HepG2 (cell line): ENCODE results near the gene OBSL1. TPM values are rescaled to one million over a fixed set of nuclear protein-coding genes. Genes with fewer than 3 reads are reported as not detected.

Experiments used
- ADNP ChIP-seq: sonication (generic); formaldehyde crosslinking; IDR thresholded peaks from 2 replicates; pipeline ENCODE4 v1.4.0; 2020; ENCODE audit warnings: missing genetic modification reagents
- BRD4 ChIP-seq: sonication (generic); formaldehyde crosslinking; IDR thresholded peaks from 2 replicates; pipeline ENCODE4 v1.4.0; 2020; ENCODE audit warnings: missing genetic modification reagents
- ELF4 ChIP-seq: sonication (generic); formaldehyde crosslinking; IDR thresholded peaks from 2 replicates; pipeline ENCODE4 v1.5.0; 2020; ENCODE audit warnings: missing genetic modification reagents, mild to moderate bottlenecking, moderate library complexity, borderline replicate concordance
- GATAD2A ChIP-seq: IDR thresholded peaks from 2 replicates; pipeline ENCODE4 v1.6.1; 2016
- RNF2 ChIP-seq: fragments of 450-650 bp; conservative IDR thresholded peaks from 2 replicates; pipeline ENCODE4 v1.6.1; 2016; ENCODE audit warnings: low read depth
- ZFP90 ChIP-seq: sonication (generic); formaldehyde crosslinking; IDR thresholded peaks from 2 replicates; pipeline ENCODE4 v1.8.0; 2022; ENCODE audit warnings: missing genetic modification reagents, mild to moderate bottlenecking, inconsistent platforms, borderline replicate concordance
- ZNF224 ChIP-seq: sonication (generic); formaldehyde crosslinking; IDR thresholded peaks from 2 replicates; pipeline ENCODE4 v1.5.0; 2020; ENCODE audit warnings: mild to moderate bottlenecking, missing genetic modification reagents
- ZNF501 ChIP-seq: sonication (generic); formaldehyde crosslinking; IDR thresholded peaks from 2 replicates; pipeline ENCODE4 v1.5.1; 2020; ENCODE audit warnings: mild to moderate bottlenecking, moderate library complexity, missing genetic modification reagents
- ZNF549 ChIP-seq: sonication (generic); formaldehyde crosslinking; IDR thresholded peaks from 2 replicates; pipeline ENCODE4 v1.5.0; 2020; ENCODE audit warnings: missing genetic modification reagents
- ZNF761 ChIP-seq: sonication (generic); formaldehyde crosslinking; conservative IDR thresholded peaks from 2 replicates; pipeline ENCODE4 v1.4.0; 2020; ENCODE audit warnings: mild to moderate bottlenecking, missing genetic modification reagents
- ZNF782 ChIP-seq: sonication (generic); formaldehyde crosslinking; IDR thresholded peaks from 2 replicates; pipeline ENCODE4 v1.4.0; 2020; ENCODE audit warnings: missing genetic modification reagents, mild to moderate bottlenecking, borderline replicate concordance
- ZNF891 ChIP-seq: sonication (generic); formaldehyde crosslinking; IDR thresholded peaks from 2 replicates; pipeline ENCODE4 v1.5.0; 2020; ENCODE audit warnings: mild to moderate bottlenecking, missing genetic modification reagents
- polyA plus RNA-seq, 8 experiments: library from polyadenylated mRNA; depleted of rRNA in 3 of 8; stranded (reverse) in 7 of 8; unstranded in 1 of 8; fragments of >200 nt; fragmentation: Illumina TruSeq in 4 of 8; extraction: Trizol in 4 of 8; gene quantifications; 2 replicates each; pipeline versions ENCODE4 v1.2.1 to v1.2.3, GENCODE V29; 2011 to 2016; ENCODE audit warnings: low read depth in 4 of 8, missing spikeins in 1 of 8, mixed read lengths in 1 of 8; ENCODE audit not compliant: insufficient read depth in 1 of 8
- total RNA-seq, 5 experiments: library from RNA; depleted of rRNA; stranded (reverse); fragments of >200 nt; fragmentation: Illumina TruSeq; extraction: Trizol; gene quantifications; 2 replicates each; pipeline ENCODE4 v1.2.3, GENCODE V29; 2016; ENCODE audit warnings: low read depth in 1 of 5
- TF ChIP-seq, protein P1 (sequence below): sonication (generic); formaldehyde crosslinking; IDR thresholded peaks from 2 replicates; pipeline ENCODE4 v1.4.0; 2020; ENCODE audit warnings: mild to moderate bottlenecking, missing genetic modification reagents
- TF ChIP-seq, protein P2 (sequence below): IDR thresholded peaks from 2 replicates; pipeline ENCODE4 v1.6.1; 2012; ENCODE audit warnings: low read length, improper control_type of control experiment
- TF ChIP-seq, protein P3 (sequence below): sonication (generic); formaldehyde crosslinking; IDR thresholded peaks from 2 replicates; pipeline ENCODE4 v1.8.0; 2022; ENCODE audit warnings: missing genetic modification reagents, mild to moderate bottlenecking, borderline replicate concordance
- TF ChIP-seq, protein P4 (sequence below): sonication (generic); formaldehyde crosslinking; IDR thresholded peaks from 2 replicates; pipeline ENCODE4 v1.5.0; 2020; ENCODE audit warnings: missing genetic modification reagents
- TF ChIP-seq, protein P5 (sequence below): sonication (generic); formaldehyde crosslinking; IDR thresholded peaks from 2 replicates; pipeline ENCODE4 v1.8.0; 2022; ENCODE audit warnings: mild to moderate bottlenecking, missing genetic modification reagents, moderate library complexity
- TF ChIP-seq, protein P6 (sequence below): IDR thresholded peaks from 2 replicates; pipeline ENCODE4 v1.6.1; 2018; ENCODE audit warnings: missing genetic modification reagents

Gene OBSL1
- total and polyA plus RNA-seq, 2 of the 13 experiments (the other 11 are each of a cell fraction or from before 2014, with no cell fraction given), result 86.7 to 218 TPM

DNA sequence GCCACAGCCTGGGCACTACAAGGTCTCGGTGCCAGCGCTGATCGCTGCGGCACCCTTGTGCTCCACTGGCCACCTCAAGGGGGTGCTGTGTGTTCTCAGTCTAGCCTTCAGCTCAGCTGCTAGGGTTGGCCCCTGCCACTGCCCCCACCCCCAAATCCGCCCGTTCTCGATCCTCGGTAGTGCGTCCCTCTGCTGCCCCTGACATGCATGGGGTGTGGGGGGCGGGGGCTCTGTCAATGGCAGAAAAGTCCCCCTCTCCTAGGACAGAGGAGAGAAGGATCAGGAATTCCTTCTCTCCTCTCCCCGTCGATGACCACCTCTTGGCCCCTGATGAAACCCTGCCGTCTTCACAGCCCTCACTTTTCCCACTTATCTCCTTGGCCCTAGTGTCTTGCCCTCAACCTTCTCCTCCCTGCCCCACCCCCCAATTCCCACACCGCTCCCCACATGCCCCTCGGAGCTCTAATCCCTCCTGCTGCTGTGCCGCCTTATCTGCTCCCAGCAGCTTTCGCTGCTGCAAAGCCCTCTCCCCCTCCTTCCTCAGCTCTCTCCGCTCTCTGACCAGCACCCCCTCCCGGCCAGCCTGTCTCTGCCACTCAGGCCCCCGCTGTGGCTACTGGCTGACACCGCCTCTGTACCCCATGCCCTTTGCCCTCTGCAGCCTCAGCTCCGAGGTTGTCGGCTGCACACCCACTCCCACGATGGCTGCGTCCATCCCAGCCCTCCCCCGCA is 61.4 kb downstream of the OBSL1 start (continued):
- TF ChIP-seq, protein P1, sequence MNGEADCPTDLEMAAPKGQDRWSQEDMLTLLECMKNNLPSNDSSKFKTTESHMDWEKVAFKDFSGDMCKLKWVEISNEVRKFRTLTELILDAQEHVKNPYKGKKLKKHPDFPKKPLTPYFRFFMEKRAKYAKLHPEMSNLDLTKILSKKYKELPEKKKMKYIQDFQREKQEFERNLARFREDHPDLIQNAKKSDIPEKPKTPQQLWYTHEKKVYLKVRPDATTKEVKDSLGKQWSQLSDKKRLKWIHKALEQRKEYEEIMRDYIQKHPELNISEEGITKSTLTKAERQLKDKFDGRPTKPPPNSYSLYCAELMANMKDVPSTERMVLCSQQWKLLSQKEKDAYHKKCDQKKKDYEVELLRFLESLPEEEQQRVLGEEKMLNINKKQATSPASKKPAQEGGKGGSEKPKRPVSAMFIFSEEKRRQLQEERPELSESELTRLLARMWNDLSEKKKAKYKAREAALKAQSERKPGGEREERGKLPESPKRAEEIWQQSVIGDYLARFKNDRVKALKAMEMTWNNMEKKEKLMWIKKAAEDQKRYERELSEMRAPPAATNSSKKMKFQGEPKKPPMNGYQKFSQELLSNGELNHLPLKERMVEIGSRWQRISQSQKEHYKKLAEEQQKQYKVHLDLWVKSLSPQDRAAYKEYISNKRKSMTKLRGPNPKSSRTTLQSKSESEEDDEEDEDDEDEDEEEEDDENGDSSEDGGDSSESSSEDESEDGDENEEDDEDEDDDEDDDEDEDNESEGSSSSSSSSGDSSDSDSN (CRISPR knock-in tag), result peak; percentile 53
- TF ChIP-seq ELF4 (CRISPR knock-in tag) (no peak), ADNP (no peak), ZNF224 (CRISPR knock-in tag) (no peak), ZNF782 (CRISPR knock-in tag) (0 out of 2 replicates have a peak, but pooled peaks have one; percentile 18), GATAD2A (CRISPR knock-in tag) (no peak), ZFP90 (CRISPR knock-in tag) (peak; percentile 75; the same call in 1 of the 2 replicates), ZNF761 (CRISPR knock-in tag) (peak; percentile 29; the same call in 1 of the 2 replicates), ZNF891 (CRISPR knock-in tag) (0 out of 2 replicates have a peak, but pooled peaks have one; percentile 22), BRD4 (no peak), RNF2 (no peak), ZNF549 (CRISPR knock-in tag) (no peak), ZNF501 (CRISPR knock-in tag) (peak; percentile 34; the same call in 1 of the 2 replicates)
- TF ChIP-seq, protein P2, sequence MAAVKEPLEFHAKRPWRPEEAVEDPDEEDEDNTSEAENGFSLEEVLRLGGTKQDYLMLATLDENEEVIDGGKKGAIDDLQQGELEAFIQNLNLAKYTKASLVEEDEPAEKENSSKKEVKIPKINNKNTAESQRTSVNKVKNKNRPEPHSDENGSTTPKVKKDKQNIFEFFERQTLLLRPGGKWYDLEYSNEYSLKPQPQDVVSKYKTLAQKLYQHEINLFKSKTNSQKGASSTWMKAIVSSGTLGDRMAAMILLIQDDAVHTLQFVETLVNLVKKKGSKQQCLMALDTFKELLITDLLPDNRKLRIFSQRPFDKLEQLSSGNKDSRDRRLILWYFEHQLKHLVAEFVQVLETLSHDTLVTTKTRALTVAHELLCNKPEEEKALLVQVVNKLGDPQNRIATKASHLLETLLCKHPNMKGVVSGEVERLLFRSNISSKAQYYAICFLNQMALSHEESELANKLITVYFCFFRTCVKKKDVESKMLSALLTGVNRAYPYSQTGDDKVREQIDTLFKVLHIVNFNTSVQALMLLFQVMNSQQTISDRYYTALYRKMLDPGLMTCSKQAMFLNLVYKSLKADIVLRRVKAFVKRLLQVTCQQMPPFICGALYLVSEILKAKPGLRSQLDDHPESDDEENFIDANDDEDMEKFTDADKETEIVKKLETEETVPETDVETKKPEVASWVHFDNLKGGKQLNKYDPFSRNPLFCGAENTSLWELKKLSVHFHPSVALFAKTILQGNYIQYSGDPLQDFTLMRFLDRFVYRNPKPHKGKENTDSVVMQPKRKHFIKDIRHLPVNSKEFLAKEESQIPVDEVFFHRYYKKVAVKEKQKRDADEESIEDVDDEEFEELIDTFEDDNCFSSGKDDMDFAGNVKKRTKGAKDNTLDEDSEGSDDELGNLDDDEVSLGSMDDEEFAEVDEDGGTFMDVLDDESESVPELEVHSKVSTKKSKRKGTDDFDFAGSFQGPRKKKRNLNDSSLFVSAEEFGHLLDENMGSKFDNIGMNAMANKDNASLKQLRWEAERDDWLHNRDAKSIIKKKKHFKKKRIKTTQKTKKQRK, result no peak
- TF ChIP-seq, protein P3, sequence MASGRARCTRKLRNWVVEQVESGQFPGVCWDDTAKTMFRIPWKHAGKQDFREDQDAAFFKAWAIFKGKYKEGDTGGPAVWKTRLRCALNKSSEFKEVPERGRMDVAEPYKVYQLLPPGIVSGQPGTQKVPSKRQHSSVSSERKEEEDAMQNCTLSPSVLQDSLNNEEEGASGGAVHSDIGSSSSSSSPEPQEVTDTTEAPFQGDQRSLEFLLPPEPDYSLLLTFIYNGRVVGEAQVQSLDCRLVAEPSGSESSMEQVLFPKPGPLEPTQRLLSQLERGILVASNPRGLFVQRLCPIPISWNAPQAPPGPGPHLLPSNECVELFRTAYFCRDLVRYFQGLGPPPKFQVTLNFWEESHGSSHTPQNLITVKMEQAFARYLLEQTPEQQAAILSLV (CRISPR knock-in tag), result peak; percentile 64; the same call in 1 of the 2 replicates
- TF ChIP-seq, protein P4, sequence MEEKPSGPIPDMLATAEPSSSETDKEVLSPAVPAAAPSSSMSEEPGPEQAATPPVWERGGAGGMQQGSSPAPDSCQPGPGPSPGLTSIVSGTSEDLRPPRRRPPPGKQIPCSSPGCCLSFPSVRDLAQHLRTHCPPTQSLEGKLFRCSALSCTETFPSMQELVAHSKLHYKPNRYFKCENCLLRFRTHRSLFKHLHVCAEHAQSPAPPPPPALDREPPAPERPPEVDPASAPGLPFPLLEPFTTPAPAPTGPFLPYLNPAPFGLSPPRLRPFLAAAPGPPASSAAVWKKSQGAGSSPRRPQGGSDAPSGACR (CRISPR knock-in tag), result peak; percentile 67; the same call in 1 of the 2 replicates
- TF ChIP-seq, protein P5, sequence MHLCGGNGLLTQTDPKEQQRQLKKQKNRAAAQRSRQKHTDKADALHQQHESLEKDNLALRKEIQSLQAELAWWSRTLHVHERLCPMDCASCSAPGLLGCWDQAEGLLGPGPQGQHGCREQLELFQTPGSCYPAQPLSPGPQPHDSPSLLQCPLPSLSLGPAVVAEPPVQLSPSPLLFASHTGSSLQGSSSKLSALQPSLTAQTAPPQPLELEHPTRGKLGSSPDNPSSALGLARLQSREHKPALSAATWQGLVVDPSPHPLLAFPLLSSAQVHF (CRISPR knock-in tag), result peak; percentile 46; the same call in 1 of the 2 replicates
- TF ChIP-seq, protein P6, sequence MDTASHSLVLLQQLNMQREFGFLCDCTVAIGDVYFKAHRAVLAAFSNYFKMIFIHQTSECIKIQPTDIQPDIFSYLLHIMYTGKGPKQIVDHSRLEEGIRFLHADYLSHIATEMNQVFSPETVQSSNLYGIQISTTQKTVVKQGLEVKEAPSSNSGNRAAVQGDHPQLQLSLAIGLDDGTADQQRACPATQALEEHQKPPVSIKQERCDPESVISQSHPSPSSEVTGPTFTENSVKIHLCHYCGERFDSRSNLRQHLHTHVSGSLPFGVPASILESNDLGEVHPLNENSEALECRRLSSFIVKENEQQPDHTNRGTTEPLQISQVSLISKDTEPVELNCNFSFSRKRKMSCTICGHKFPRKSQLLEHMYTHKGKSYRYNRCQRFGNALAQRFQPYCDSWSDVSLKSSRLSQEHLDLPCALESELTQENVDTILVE (CRISPR knock-in tag), result no peak
